Activated CD4-positive, alpha-beta T cell treated with anti-CD3 and anti-CD28 coated beads for 36 hours (primary cell): Measurements from ENCODE around the gene CLDN19. TPM values are rescaled to one million over a fixed set of nuclear protein-coding genes. Genes with fewer than 3 reads are reported as not detected.

ENCODE experiments used
- ATAC-seq: fragments of 200-7000 bp; cut with Tn5 transposase; one replicate; pipeline ENCODE4 v1.10.0; 2021; ENCODE audit warnings: mild to moderate bottlenecking, moderate library complexity
- CTCF ChIA-PET: fragments of 350-600 bp; sonication (Branson Sonifier 250); formaldehyde crosslinking; loops from one replicate; lab custom pipeline; 2021; ENCODE audit warnings: antibody characterized with exemption; lab: Charles Lee
- POLR2A ChIA-PET: fragments of 350-600 bp; sonication (Branson Sonifier 250); formaldehyde crosslinking; loops from one replicate; lab custom pipeline; 2021; ENCODE audit warnings: antibody characterized with exemption, inconsistent platforms; lab: Charles Lee
- DNase-seq: peaks from one replicate; pipeline ENCODE4 v3.0.0-alpha.2; 2020
- H3K27ac Mint-ChIP-seq: one replicate; pipeline ENCODE4 v1.8.0; 2021; ENCODE audit warnings: mixed read lengths
- H3K27me3 Mint-ChIP-seq: one replicate; pipeline ENCODE4 v1.8.0; 2021; ENCODE audit warnings: mixed read lengths
- H3K36me3 Mint-ChIP-seq: one replicate; pipeline ENCODE4 v1.8.0; 2021; ENCODE audit warnings: low read depth, mixed read lengths
- H3K4me1 Mint-ChIP-seq: one replicate; pipeline ENCODE4 v1.8.0; 2021; ENCODE audit warnings: mixed read lengths
- H3K4me3 Mint-ChIP-seq: one replicate; pipeline ENCODE4 v1.8.0; 2021; ENCODE audit warnings: mild to moderate bottlenecking, moderate library complexity, mixed read lengths
- H3K9me3 Mint-ChIP-seq: one replicate; pipeline ENCODE4 v1.8.0; 2021; ENCODE audit warnings: low read depth, mixed read lengths
- intact Hi-C, 2 experiments: fragments of 100-400 bp; cut with DNase I in 1 of 2; cut with micrococcal nuclease in 1 of 2; formaldehyde crosslinking; loops; one replicate each; pipeline versions ENCODE4 v1.14.2 to v1.15.1; 2022 to 2024; cut with DNase I, micrococcal nuclease
- total RNA-seq, 2 experiments: library from RNA; stranded (reverse); gene quantifications; one replicate each; pipeline ENCODE4 v1.2.3, GENCODE V29; 2021

Gene CLDN19
- total RNA-seq, 2 experiments from 2014 or later, result not detected

- H3K4me3 Mint-ChIP-seq, result peak overlapping the region; percentile 93
- peak overlapping the region; percentile 64 for H3K27ac Mint-ChIP-seq
- H3K9me3 Mint-ChIP-seq, result no peaks in the 10 kb centered on the region
- ChIA-PET CTCF (interaction anchor here (1.3 to 1.9 kb wide), 2 partner anchors 8 to 106 kb away, joined by 3 to 7 read pairs; no protein-coding TSS in a partner anchor), POLR2A (interaction anchor here (4.3 kb wide), 1 partner anchor 26 kb away, joined by 21 read pairs; the partner anchor contains the start of gene PPIH)
- H3K27me3 Mint-ChIP-seq, result no peaks in the 10 kb centered on the region
- H3K36me3 Mint-ChIP-seq, result peaks cover 48% of the 10 kb centered on the region
- intact Hi-C loops, result loop anchor here (5.0 to 10.0 kb wide), 3 partner anchors 349 to 1019 kb away; partner anchors contain the start of genes ELOVL1 (in 1 of the 2) and FOXJ3 (in 1 of the 2)
- H3K4me1 Mint-ChIP-seq, result peaks cover 60% of the 10 kb centered on the region
- ATAC-seq (no peak), DNase-seq (peak; percentile 38)
Measured at GRCh38 chr1:42684139-42684538, 55.9 kb downstream of the CLDN19 start.

Other genes starting within 250 kb of the CLDN19 start
- gene PPIH, start 81.8 kb downstream of the CLDN19 start, total RNA-seq, result 100 to 1,000 TPM; 111 to 114 TPM
- gene YBX1, start 57.8 kb downstream of the CLDN19 start, total RNA-seq, result 1,000 to 10,000 TPM; 1,224 to 1,435 TPM
- 10 to 100 TPM; 24.3 to 28.8 TPM for gene P3H1, start 26.8 kb upstream of the CLDN19 start, total RNA-seq
- 1 to 10 TPM; 4.0 to 8.0 TPM for gene C1orf50, start 27.0 kb upstream of the CLDN19 start, total RNA-seq
- gene TMEM269, start 44.8 kb upstream of the CLDN19 start, total RNA-seq, result under 1 TPM; 0.19 to 0.48 TPM
- gene ERMAP, start 76.9 kb upstream of the CLDN19 start, total RNA-seq, result 1 to 10 TPM; 4.5 to 6.4 TPM
- gene SVBP, start 77.2 kb upstream of the CLDN19 start, total RNA-seq, result 10 to 100 TPM; 14.5 to 14.6 TPM
- gene ZNF691, start 106.4 kb upstream of the CLDN19 start, total RNA-seq, result 10 to 100 TPM; 10.5 to 11.7 TPM
- gene SLC2A1, start 218.6 kb upstream of the CLDN19 start, total RNA-seq, result 100 to 1,000 TPM; 115 to 125 TPM